ENCODE measurements around the gene MYO1A.
A peak's percentile ranks its signal among the peaks of the same experiment; 100 is the strongest.

Gene MYO1A

DNA sequence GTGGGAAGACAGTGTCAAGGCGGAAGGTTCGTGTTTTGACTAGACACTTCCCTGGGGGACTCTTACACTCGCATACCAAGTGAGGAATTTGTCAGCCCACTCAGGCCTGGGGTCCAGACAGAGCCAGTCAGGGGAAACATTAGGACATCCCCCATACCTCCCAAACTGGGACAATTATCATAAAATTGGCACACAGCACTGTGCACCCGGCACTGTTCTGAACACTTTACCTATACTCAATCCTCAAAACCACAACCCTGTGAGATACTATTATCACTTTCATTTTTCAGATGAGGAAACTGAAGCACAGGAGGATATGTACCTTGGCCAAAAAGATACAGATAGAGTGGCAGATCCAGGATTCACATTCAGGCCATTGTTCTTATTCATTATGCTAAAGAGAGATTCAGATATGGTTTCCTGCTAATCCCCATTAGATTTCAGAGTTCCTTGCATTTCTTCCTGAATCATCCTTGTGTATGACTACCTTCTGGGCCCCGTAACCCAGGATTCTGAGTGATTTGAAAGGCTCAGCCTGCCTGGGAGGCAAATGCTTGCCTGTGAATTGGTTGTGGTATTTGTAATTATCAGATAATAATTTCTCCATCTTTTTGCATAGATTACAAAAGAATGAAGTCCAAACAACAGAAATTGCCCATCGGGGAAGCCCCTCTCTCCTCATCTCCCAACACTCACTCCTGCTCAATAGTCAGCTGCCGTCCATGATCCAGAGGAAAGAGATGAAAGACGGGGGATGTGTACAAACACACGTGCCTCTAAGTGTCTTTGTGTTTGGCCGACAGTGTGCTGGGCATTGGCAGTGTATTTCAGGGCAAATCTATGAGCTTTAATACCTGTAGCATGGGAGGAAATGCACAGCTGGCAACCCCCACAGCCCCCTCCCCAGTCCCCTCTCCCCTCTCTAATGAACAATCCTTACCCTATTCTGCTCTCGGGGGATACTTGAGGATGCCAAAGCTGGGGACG, 38.2 kb downstream of the MYO1A start:
- Mint-ChIP-seq H3K27ac (peak overlapping the region in 1 of 2 donors; percentile 20), H3K27me3 (peaks cover 25 to 46% of the 10 kb centered on the region in 2 donors), H3K4me1 (ENCODE audit: low read depth in 2 of 2) (peaks cover 11 to 15% of the 10 kb centered on the region in 2 donors), H3K4me3 (no peak overlapping the region), H3K9me3 (no peaks in the 10 kb centered on the region), H3K36me3 (ENCODE audit: insufficient read depth) (no peaks in the 10 kb centered on the region)
- DNase-seq: no peak
- peak; percentile 70 for ATAC-seq (replicated peaks)

GRCh38 chr12:57010627-57011247, 39.2 kb downstream of the MYO1A start:
- Mint-ChIP-seq H3K4me3 (no peak overlapping the region), H3K4me1 (ENCODE audit: low read depth in 2 of 2) (peaks cover 14 to 18% of the 10 kb centered on the region in 2 donors), H3K27me3 (peaks cover 24 to 36% of the 10 kb centered on the region in 2 donors)

DNA sequence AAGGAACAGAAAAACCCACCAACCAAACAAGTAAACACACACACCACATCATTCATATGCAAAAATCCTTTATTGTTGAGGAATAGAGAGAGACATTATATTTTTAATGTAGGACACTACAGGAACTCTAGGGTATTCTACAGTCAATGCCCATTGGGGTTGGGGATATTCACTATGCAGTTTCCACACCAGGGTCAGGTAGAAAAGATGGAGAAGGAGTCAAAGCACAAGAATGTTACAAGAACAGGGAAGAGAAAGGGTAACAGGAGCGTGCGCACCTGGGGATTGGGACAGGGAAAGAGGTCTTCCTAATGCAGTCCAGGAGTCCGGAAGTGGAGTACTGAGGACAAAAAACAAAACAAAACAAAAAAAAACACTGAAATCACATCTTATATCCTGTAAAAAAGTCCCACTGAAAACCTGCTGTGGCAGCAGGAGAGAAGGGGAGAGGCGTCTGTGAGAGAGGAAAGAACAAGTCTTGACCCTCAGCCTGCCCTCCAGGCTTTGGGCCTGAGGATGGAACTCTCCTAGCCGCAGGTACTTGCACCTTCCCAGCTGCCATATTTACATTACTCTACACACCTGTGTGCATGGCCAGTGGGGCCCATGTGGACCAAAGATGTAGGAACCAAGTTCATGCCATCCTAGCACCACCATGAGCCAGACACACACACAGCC, 39.8 kb downstream of the MYO1A start:
- no peaks in the 10 kb centered on the region for H3K36me3 Mint-ChIP-seq (ENCODE audit: insufficient read depth)
- no peaks in the 10 kb centered on the region for H3K9me3 Mint-ChIP-seq
- no peak overlapping the region for H3K27ac Mint-ChIP-seq
- H3K4me3 Mint-ChIP-seq: no peak overlapping the region
- H3K4me1 Mint-ChIP-seq (ENCODE audit: low read depth in 2 of 2): peaks cover 20 to 24% of the 10 kb centered on the region in 2 donors
- no peak for DNase-seq
- no peak for ATAC-seq (replicated peaks)
- peaks cover 18 to 30% of the 10 kb centered on the region in 2 donors for H3K27me3 Mint-ChIP-seq

More at GRCh38 chr12:57010627-57011247, 39.2 kb downstream of the MYO1A start:
- Mint-ChIP-seq H3K9me3 (no peaks in the 10 kb centered on the region), H3K27ac (no peak overlapping the region), H3K36me3 (ENCODE audit: insufficient read depth) (no peaks in the 10 kb centered on the region)
- no peak for ATAC-seq (replicated peaks)
- no peak for DNase-seq

GRCh38 chr12:57008178-57008577, 41.8 kb downstream of the MYO1A start:
- Mint-ChIP-seq H3K36me3 (ENCODE audit: insufficient read depth) (peaks cover 8% of the 10 kb centered on the region), H3K9me3 (no peaks in the 10 kb centered on the region), H3K4me1 (ENCODE audit: low read depth in 2 of 2) (peaks cover 30 to 32% of the 10 kb centered on the region in 2 donors), H3K27me3 (peaks cover 0 to 11% of the 10 kb centered on the region in 2 donors), H3K27ac (peak overlapping the region in 1 of 2 donors; percentile 59), H3K4me3 (no peak overlapping the region)
- DNase-seq: peak; percentile 12 to 24 (median 18)
- ATAC-seq (replicated peaks): peak; percentile 23

- peak overlapping the region; percentile 81 to 94 for H3K27ac Mint-ChIP-seq
- peaks cover 31 to 32% of the 10 kb centered on the region in 2 donors for H3K4me1 Mint-ChIP-seq (ENCODE audit: low read depth in 2 of 2)
- DNase-seq (no peak), ATAC-seq (replicated peaks) (no peak)
- H3K36me3 Mint-ChIP-seq (ENCODE audit: insufficient read depth): peaks cover 10% of the 10 kb centered on the region
- H3K9me3 Mint-ChIP-seq: no peaks in the 10 kb centered on the region
- H3K4me3 Mint-ChIP-seq: peak overlapping the region; percentile 78 to 86
- no peaks in the 10 kb centered on the region for H3K27me3 Mint-ChIP-seq
These were observed 43.0 kb downstream of the MYO1A start for GRCh38 chr12:57006809-57007475.

- Mint-ChIP-seq H3K4me3 (peak within 1 kb of the TSS; percentile 90), H3K4me1 (ENCODE audit: low read depth in 2 of 2) (peaks cover 31 to 33% of the 10 kb centered on the region in 2 donors), H3K9me3 (no peaks in the 10 kb centered on the region), H3K27ac (peak within 1 kb of the TSS; percentile 81 to 94), H3K36me3 (ENCODE audit: insufficient read depth) (peaks cover 10% of the 10 kb centered on the region), H3K27me3 (no peaks in the 10 kb centered on the region)
- peak; percentile 89 for ATAC-seq (replicated peaks)
- DNase-seq: peak; percentile 58 to 67 (median 65)
These were observed 43.7 kb downstream of the MYO1A start, which contains the start of gene ZBTB39 for GRCh38 chr12:57005980-57006808. TSS of gene ZBTB39 (minus strand) at chr12:57006546. CDS start at chr12:57004917, 1,629 bp downstream.

DNA sequence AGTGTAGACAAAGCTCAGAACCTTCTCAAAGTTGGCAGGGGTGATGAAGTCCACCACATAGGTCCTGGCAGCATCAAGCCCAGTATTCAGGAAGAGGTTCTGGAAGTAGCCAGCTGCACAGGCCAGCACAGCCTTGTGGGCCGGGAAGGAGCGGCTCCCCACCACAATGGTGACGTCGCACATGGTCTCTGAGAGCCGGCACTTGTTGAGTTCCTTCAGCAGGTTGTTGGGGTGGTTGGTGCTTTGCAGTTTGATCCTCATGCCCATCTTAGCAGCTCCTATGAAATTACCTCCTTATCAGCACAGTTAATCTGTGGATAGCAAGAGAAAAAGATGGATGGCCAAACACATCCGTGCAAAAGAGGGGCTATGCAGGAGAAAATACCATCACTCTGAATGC, 45.3 kb downstream of the MYO1A start:
- H3K27me3 Mint-ChIP-seq: no peaks in the 10 kb centered on the region
- DNase-seq (no peak), ATAC-seq (replicated peaks) (no peak)
- no peaks in the 10 kb centered on the region for H3K9me3 Mint-ChIP-seq
- H3K4me1 Mint-ChIP-seq (ENCODE audit: low read depth in 2 of 2): peaks cover 31 to 35% of the 10 kb centered on the region in 2 donors
- no peak overlapping the region for H3K4me3 Mint-ChIP-seq
- no peak overlapping the region for H3K27ac Mint-ChIP-seq
- peaks cover 10% of the 10 kb centered on the region for H3K36me3 Mint-ChIP-seq (ENCODE audit: insufficient read depth)

- Mint-ChIP-seq H3K27me3 (no peaks in the 10 kb centered on the region), H3K36me3 (ENCODE audit: insufficient read depth) (peaks cover 10% of the 10 kb centered on the region), H3K27ac (no peak overlapping the region), H3K4me1 (ENCODE audit: low read depth in 2 of 2) (peaks cover 36 to 45% of the 10 kb centered on the region in 2 donors), H3K9me3 (no peaks in the 10 kb centered on the region), H3K4me3 (no peak overlapping the region)
- DNase-seq: no peak
- no peak for ATAC-seq (replicated peaks)
These were observed 46.5 kb downstream of the MYO1A start for GRCh38 chr12:57003395-57003794.

DNA sequence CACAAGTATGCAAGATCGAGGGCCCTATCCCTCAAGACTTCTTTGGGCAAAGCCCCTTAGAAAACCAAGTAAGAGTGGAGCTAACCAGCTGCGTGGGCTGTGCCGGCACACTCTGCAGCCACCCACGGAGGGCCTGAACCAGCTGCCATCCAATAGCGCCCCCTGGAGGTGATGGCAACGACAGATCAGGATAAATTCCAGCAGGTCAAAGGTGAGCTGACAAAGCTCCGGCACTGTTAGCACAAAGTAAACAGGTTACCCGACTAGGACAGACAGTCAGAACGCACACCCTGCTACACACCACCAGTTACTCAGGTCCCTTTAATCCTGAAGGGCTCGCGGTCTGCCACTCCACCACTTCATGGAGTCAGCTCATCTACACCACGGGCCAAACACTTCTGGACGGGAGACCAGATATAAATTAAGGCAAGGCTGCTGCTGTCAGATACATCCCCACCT, 48.5 kb downstream of the MYO1A start:
- H3K9me3 Mint-ChIP-seq: no peaks in the 10 kb centered on the region
- no peak overlapping the region for H3K27ac Mint-ChIP-seq
- peaks cover 30 to 43% of the 10 kb centered on the region in 2 donors for H3K4me1 Mint-ChIP-seq (ENCODE audit: low read depth in 2 of 2)
- ATAC-seq (replicated peaks) (peak; percentile 51), DNase-seq (peak; percentile 62 to 70 (median 67))
- no peaks in the 10 kb centered on the region for H3K27me3 Mint-ChIP-seq
- peaks cover 14% of the 10 kb centered on the region for H3K36me3 Mint-ChIP-seq (ENCODE audit: insufficient read depth)
- no peak overlapping the region for H3K4me3 Mint-ChIP-seq

DNA sequence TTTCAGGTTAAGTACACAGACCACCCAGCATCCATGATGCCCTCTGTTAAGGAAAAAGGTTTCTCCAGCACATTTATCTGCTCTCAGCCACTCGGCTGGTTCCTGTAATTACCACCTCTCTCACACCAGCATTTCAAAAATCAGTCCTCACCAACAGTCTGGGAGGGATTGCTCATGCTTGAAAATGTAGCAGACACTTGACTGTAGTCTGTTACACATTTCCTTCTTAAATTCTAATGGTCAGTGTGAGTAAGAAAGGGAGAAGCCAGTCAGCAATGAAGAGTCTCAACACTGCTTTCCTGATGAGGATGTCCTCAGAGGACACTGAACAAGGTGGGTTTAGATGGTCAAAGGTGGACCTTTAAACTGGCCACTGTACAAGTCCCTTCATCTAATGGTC, 49.5 kb downstream of the MYO1A start:
- no peak for DNase-seq
- no peak overlapping the region for H3K4me3 Mint-ChIP-seq
- H3K27ac Mint-ChIP-seq: peak overlapping the region; percentile 28 to 67
- peaks cover 25 to 38% of the 10 kb centered on the region in 2 donors for H3K4me1 Mint-ChIP-seq (ENCODE audit: low read depth in 2 of 2)
- H3K9me3 Mint-ChIP-seq: no peaks in the 10 kb centered on the region
- ATAC-seq (replicated peaks): no peak
- H3K27me3 Mint-ChIP-seq: no peaks in the 10 kb centered on the region
- H3K36me3 Mint-ChIP-seq (ENCODE audit: insufficient read depth): peaks cover 14% of the 10 kb centered on the region

DNA sequence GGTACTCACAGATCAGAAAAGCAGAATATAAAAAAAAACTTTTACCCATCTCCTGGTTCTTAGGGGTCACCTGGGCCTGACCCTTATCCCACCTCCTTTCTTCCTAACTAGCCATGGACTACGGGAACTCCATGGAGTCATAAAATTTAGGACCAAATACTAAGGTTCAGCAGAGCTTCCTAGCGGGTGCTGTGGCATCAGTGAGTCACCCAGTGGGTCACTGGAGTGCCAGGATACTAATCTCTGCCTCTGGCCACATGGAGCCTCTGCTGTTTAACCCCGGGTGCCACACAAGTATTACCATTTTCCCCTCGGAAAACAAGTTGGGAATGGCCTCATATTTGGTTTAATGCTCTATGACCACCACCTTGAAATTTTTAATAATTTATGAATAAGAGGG, 50.5 kb downstream of the MYO1A start:
- H3K4me3 Mint-ChIP-seq: no peak overlapping the region
- H3K36me3 Mint-ChIP-seq (ENCODE audit: insufficient read depth): peaks cover 14% of the 10 kb centered on the region
- H3K27ac Mint-ChIP-seq: peak overlapping the region; percentile 56 to 83
- ATAC-seq (replicated peaks) (no peak), DNase-seq (no peak)
- no peaks in the 10 kb centered on the region for H3K9me3 Mint-ChIP-seq
- peaks cover 21 to 30% of the 10 kb centered on the region in 2 donors for H3K4me1 Mint-ChIP-seq (ENCODE audit: low read depth in 2 of 2)
- H3K27me3 Mint-ChIP-seq: no peaks in the 10 kb centered on the region

- peak overlapping the region; percentile 56 to 83 for H3K27ac Mint-ChIP-seq
- no peaks in the 10 kb centered on the region for H3K27me3 Mint-ChIP-seq
- ATAC-seq (replicated peaks): no peak
- no peaks in the 10 kb centered on the region for H3K9me3 Mint-ChIP-seq
- peaks cover 18 to 25% of the 10 kb centered on the region in 2 donors for H3K4me1 Mint-ChIP-seq (ENCODE audit: low read depth in 2 of 2)
- peaks cover 11% of the 10 kb centered on the region for H3K36me3 Mint-ChIP-seq (ENCODE audit: insufficient read depth)
- H3K4me3 Mint-ChIP-seq: no peak overlapping the region
- no peak for DNase-seq
These were observed 50.9 kb downstream of the MYO1A start for GRCh38 chr12:56998981-56999380.
